Panc1 (cell line): ENCODE measurements around the gene COASY.

Source experiments
- CTCF ChIP-seq: fragments of 450-650 bp; IDR thresholded peaks from 2 replicates; pipeline ENCODE4 v1.5.1; 2017; ENCODE audit warnings: mild to moderate bottlenecking
- TF ChIP-seq, protein P1 (sequence below), 2 experiments: IDR thresholded peaks; 2 replicates each; pipeline ENCODE4 v1.6.1; 2011 to 2012; ENCODE audit warnings: low read depth in 2 of 2, control low read depth in 1 of 2, low read length in 1 of 2, mild to moderate bottlenecking in 1 of 2, moderate library complexity in 1 of 2; ENCODE audit not compliant: insufficient read depth in 1 of 2

GRCh38 chr17:42537156-42537805, 24.7 kb upstream of the COASY start:
- no peak for TF ChIP-seq CTCF
- TF ChIP-seq, protein P1, sequence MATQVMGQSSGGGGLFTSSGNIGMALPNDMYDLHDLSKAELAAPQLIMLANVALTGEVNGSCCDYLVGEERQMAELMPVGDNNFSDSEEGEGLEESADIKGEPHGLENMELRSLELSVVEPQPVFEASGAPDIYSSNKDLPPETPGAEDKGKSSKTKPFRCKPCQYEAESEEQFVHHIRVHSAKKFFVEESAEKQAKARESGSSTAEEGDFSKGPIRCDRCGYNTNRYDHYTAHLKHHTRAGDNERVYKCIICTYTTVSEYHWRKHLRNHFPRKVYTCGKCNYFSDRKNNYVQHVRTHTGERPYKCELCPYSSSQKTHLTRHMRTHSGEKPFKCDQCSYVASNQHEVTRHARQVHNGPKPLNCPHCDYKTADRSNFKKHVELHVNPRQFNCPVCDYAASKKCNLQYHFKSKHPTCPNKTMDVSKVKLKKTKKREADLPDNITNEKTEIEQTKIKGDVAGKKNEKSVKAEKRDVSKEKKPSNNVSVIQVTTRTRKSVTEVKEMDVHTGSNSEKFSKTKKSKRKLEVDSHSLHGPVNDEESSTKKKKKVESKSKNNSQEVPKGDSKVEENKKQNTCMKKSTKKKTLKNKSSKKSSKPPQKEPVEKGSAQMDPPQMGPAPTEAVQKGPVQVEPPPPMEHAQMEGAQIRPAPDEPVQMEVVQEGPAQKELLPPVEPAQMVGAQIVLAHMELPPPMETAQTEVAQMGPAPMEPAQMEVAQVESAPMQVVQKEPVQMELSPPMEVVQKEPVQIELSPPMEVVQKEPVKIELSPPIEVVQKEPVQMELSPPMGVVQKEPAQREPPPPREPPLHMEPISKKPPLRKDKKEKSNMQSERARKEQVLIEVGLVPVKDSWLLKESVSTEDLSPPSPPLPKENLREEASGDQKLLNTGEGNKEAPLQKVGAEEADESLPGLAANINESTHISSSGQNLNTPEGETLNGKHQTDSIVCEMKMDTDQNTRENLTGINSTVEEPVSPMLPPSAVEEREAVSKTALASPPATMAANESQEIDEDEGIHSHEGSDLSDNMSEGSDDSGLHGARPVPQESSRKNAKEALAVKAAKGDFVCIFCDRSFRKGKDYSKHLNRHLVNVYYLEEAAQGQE (IDR thresholded peaks at IDR 0.05; ENCODE audit: insufficient read depth in 1 of 2, low read depth in 2 of 2, low read length in 1 of 2) = no peak
